AML-193 (cell line): Measurements from ENCODE around the gene SLC35A3.

Experiments
- DNase-seq, 2 experiments: peaks; one replicate each; lab custom pipeline; 2025; lab: John Stamatoyannopoulos, UW

SLC35A3 gene

GRCh38 chr1:100077531-100077930, 107.7 kb downstream of the SLC35A3 start:
- no peak for DNase-seq

GRCh38 chr1:100080331-100080730, 110.5 kb downstream of the SLC35A3 start:
- DNase-seq = no peak
